Upper lobe of right lung (tissue), 1 donor: Measurements from ENCODE around the gene CLDN5. TPM values are rescaled to one million over a fixed set of nuclear protein-coding genes. Genes with fewer than 3 reads are reported as not detected.

Experiments used
- ATAC-seq: fragments of 200-7000 bp; cut with Tn5 transposase; one replicate; pipeline ENCODE4 v1.9.1; 2020; ENCODE audit warnings: mild to moderate bottlenecking, moderate library complexity
- DNase-seq: peaks from one replicate; pipeline ENCODE4 v3.0.0-alpha.2; 2020
- H3K27ac ChIP-seq: fragments of 200-600 bp; one replicate; pipeline ENCODE4 v1.8.0; 2022
- H3K27me3 ChIP-seq: fragments of 200-600 bp; one replicate; pipeline ENCODE4 v1.8.0; 2022; ENCODE audit warnings: mild to moderate bottlenecking
- H3K36me3 ChIP-seq: fragments of 200-600 bp; one replicate; pipeline ENCODE4 v1.8.0; 2022
- H3K4me1 ChIP-seq: fragments of 200-600 bp; one replicate; pipeline ENCODE4 v1.8.0; 2022
- H3K4me3 ChIP-seq: fragments of 200-600 bp; one replicate; pipeline ENCODE4 v1.8.0; 2022; ENCODE audit warnings: mild to moderate bottlenecking
- H3K9me3 ChIP-seq: fragments of 200-600 bp; one replicate; pipeline ENCODE4 v1.8.0; 2022
- intact Hi-C: fragments of 100-400 bp; cut with DNase I; formaldehyde crosslinking; loops from one replicate; pipeline ENCODE4 v1.11.0; 2022
- total RNA-seq: library from RNA; stranded (reverse); fragmentation: NEBNext Ultra II Directional; extraction: Animal tissue kit (Norgen Biotek cat#: 25700); gene quantifications from one replicate; pipeline ENCODE4 v1.2.1, GENCODE V29; 2021
- TF ChIP-seq, protein P1 (sequence below): fragments of 200-600 bp; IDR thresholded peaks from one replicate; pipeline ENCODE4 v1.8.0; 2022; ENCODE audit warnings: antibody characterized with exemption
- donor health status: DM: no; HTN: yes; CAD: no; lungs with severe emphysema.

The CLDN5 gene
- total RNA-seq, 1 donor from 2014 or later, result 274 TPM

DNA sequence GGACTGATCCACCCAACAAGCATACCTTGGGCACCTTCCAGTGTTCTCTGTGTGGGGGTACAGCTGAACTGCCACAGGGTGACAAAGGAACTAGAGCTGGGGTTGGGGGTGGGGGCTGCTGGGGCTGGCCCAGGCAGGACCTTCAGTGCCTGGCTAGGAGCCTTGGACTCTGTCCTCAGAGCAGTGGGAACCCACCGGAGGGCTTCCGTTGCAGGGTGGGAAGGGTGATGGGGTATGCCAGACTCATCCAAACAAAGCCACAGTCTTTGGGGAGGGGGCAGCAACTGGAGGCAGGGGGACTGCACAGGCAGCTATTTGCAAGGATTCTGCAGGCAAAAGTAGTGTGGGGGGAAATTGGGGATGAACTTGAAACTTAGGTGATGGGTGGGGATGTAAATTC lies 35.7 kb upstream of the CLDN5 start:
- H3K4me1 ChIP-seq, result no peaks in the 10 kb centered on the region
- no peak overlapping the region for H3K4me3 ChIP-seq
- no peak overlapping the region for H3K27ac ChIP-seq
- TF ChIP-seq, protein P1, sequence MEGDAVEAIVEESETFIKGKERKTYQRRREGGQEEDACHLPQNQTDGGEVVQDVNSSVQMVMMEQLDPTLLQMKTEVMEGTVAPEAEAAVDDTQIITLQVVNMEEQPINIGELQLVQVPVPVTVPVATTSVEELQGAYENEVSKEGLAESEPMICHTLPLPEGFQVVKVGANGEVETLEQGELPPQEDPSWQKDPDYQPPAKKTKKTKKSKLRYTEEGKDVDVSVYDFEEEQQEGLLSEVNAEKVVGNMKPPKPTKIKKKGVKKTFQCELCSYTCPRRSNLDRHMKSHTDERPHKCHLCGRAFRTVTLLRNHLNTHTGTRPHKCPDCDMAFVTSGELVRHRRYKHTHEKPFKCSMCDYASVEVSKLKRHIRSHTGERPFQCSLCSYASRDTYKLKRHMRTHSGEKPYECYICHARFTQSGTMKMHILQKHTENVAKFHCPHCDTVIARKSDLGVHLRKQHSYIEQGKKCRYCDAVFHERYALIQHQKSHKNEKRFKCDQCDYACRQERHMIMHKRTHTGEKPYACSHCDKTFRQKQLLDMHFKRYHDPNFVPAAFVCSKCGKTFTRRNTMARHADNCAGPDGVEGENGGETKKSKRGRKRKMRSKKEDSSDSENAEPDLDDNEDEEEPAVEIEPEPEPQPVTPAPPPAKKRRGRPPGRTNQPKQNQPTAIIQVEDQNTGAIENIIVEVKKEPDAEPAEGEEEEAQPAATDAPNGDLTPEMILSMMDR, result no peak
- intact Hi-C loops, result no loop called here
- H3K27me3 ChIP-seq, result no peaks in the 10 kb centered on the region
- ATAC-seq, result no peak
- no peak for DNase-seq
- no peaks in the 10 kb centered on the region for H3K9me3 ChIP-seq
- H3K36me3 ChIP-seq, result no peaks in the 10 kb centered on the region

DNA sequence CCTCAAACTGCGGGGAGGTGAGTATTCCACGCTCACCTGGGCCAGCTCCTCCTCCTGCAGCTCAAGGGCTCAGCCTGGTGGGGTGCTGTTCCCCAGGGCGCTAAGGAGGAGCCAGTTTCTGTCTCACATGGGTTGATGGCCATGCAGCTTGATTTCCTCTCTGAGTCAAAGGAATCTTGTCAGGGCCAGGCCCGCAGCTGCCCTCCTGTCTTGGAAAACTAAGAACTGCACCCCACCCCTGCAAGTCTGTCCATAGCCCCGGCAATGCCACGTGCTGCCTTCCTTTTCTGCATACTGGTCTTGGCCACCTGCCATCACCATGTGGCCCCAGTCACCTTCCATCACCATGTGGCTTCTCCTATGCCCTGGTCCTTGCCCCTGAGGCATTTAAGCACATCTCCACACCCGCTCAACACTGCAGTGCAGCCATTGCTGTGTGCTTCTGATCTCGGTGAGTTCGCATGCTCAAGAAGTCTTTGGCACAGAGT lies 35.2 kb upstream of the CLDN5 start:
- H3K27ac ChIP-seq, result no peak overlapping the region
- no peak for DNase-seq
- H3K27me3 ChIP-seq, result no peaks in the 10 kb centered on the region
- no peak overlapping the region for H3K4me3 ChIP-seq
- H3K9me3 ChIP-seq, result no peaks in the 10 kb centered on the region
- H3K4me1 ChIP-seq, result no peaks in the 10 kb centered on the region
- TF ChIP-seq, protein P1, result no peak
- no peak for ATAC-seq
- no peaks in the 10 kb centered on the region for H3K36me3 ChIP-seq
- intact Hi-C loops, result no loop called here

DNA sequence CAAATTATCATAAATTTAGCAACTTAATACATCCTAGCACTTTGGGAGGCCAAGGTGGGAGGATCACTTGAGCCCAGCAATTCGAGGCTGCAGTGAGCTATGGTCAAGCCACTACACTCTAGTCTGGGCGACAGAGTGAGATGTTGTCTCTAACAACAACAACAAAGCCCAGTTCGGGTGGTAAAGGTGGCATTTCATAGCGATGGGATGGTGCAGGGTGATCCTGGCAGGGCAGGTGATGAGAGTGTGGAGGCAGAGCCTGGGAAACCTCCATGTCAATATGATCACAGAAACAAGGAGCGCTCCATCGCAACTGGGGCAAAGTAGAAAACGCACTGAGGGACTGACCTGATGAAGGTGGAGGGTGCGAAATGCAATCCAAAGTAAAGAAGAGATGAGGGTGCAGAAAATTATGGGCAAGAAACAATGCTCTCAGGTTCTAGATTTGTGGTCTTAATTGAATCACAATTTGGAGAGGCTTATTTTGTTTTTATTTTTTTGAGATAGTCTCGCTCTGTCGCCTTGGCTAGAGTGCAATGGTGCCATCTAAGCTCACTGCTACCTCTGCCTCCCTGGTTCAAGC lies 32.8 kb upstream of the CLDN5 start:
- intact Hi-C loops, result no loop called here
- TF ChIP-seq, protein P1, result no peak
- ATAC-seq, result no peak
- Histone ChIP-seq H3K27ac (no peak overlapping the region), H3K9me3 (peaks cover 5% of the 10 kb centered on the region), H3K27me3 (no peaks in the 10 kb centered on the region), H3K36me3 (no peaks in the 10 kb centered on the region), H3K4me3 (no peak overlapping the region), H3K4me1 (no peaks in the 10 kb centered on the region)
- no peak for DNase-seq

DNA sequence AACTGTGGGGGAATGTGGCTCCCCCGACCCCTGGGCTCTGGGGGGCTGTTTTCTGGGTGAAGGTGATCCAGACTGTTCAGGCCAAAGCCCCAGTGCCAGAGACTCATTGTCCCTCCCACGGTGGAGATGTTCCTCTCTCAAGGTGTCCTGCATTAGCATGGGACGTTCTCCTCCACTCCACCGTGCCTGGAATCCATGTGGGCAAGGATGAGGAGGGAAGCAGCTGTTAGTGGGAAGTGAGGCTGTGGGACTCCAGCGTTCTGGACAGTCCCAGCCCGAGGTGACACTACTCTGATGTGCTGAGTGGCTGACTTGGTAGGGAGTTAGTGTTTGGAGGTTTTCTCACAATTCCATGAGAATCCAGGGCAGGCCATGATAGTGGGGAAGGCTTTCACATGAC lies 31.4 kb upstream of the CLDN5 start:
- intact Hi-C loops, result no loop called here
- H3K4me3 ChIP-seq, result no peak overlapping the region
- peaks cover 5% of the 10 kb centered on the region for H3K9me3 ChIP-seq
- no peaks in the 10 kb centered on the region for H3K4me1 ChIP-seq
- no peak for ATAC-seq
- H3K27ac ChIP-seq, result peak overlapping the region; percentile 42
- no peaks in the 10 kb centered on the region for H3K27me3 ChIP-seq
- TF ChIP-seq, protein P1, result no peak
- DNase-seq, result no peak
- H3K36me3 ChIP-seq, result no peaks in the 10 kb centered on the region

DNA sequence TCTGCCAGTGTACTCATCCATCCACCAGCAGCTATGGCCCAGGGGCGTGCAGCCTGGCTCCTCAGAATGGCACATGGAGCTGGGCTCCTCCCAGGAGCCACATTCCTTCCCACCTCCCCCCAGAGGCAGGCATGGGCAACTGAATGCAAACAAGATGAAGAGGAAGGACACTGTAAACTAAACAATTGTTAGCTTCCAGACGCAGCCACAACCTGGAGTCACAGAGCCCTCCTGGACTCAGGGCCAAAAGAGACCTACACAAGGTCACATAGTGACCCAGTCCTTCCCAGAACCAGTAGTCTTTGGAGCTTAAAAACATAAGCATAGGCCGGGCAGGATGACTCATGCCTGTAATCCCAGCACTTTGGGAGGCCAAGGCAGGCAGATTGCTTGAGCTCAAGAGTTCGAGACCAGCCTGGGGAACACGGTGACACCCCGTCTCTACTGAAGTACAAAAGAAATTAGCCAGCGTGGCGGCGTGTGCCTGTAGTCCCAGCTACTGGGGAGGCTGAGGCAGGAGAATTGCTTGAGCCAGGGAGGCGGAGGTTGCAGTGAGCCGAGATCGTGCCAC lies 30.7 kb upstream of the CLDN5 start:
- peaks cover 5% of the 10 kb centered on the region for H3K9me3 ChIP-seq
- H3K27ac ChIP-seq, result peak overlapping the region; percentile 42
- no peaks in the 10 kb centered on the region for H3K36me3 ChIP-seq
- intact Hi-C loops, result no loop called here
- ATAC-seq (peak; percentile 78), DNase-seq (no peak)
- no peak overlapping the region for H3K4me3 ChIP-seq
- TF ChIP-seq, protein P1, result peak; percentile 20
- no peaks in the 10 kb centered on the region for H3K4me1 ChIP-seq
- H3K27me3 ChIP-seq, result no peaks in the 10 kb centered on the region
